IMR-90 (cell line): ENCODE data around the gene SLC15A3. TPM values are rescaled to one million over a fixed set of nuclear protein-coding genes. Genes with fewer than 3 reads are reported as not detected.

Experiments used
- ATAC-seq: fragments of 200-7000 bp; cut with Tn5 transposase; 2 replicates; pipeline ENCODE4 v1.9.1; 2020; ENCODE audit warnings: low read depth, mild to moderate bottlenecking, moderate library complexity
- BruUV-seq: library from RNA; stranded (reverse); fragments of 400-500 nt; replicated peaks from 2 replicates; lab custom pipeline; 2021; lab: Mats Ljungman, UMichigan
- CTCF ChIA-PET: fragments of 300-600 bp; formaldehyde crosslinking; extraction: SDS; loops from one replicate; lab custom pipeline; 2021; ENCODE audit warnings: antibody characterized with exemption; lab: Yijun Ruan, JAX
- POLR2A ChIA-PET: fragments of 300-600 bp; sonication (Branson Sonifier 250); formaldehyde crosslinking; loops from one replicate; lab custom pipeline; 2022; ENCODE audit warnings: antibody characterized with exemption; ENCODE audit not compliant: unreplicated experiment; lab: Charles Lee
- DNase-seq: peaks from one replicate; pipeline ENCODE4 v3.0.0; 2013
- H2AFZ ChIP-seq: replicated peaks from 2 replicates; pipeline ENCODE3; 2013; ENCODE audit warnings: low read length, mild to moderate bottlenecking; ENCODE audit not compliant: poor library complexity
- H2AK5ac ChIP-seq: 2 replicates; pipeline ENCODE4 v1.6.1; 2013; ENCODE audit warnings: low read depth, low read length, inconsistent platforms
- H2AK9ac ChIP-seq: replicated peaks from 2 replicates; pipeline ENCODE3; 2013; ENCODE audit warnings: mild to moderate bottlenecking, low read depth, low read length, moderate library complexity; ENCODE audit not compliant: poor library complexity
- H2BK120ac ChIP-seq: 2 replicates; pipeline ENCODE4 v1.6.1; 2013; ENCODE audit warnings: low read depth, low read length, inconsistent platforms
- H2BK15ac ChIP-seq: 3 replicates; pipeline ENCODE4 v1.6.1; 2013; ENCODE audit warnings: low read depth, low read length, inconsistent platforms
- H2BK20ac ChIP-seq: 2 replicates; pipeline ENCODE4 v1.6.1; 2013; ENCODE audit warnings: low read depth, mild to moderate bottlenecking, inconsistent platforms, low read length, moderate library complexity
- H2BK5ac ChIP-seq: 2 replicates; pipeline ENCODE4 v1.6.1; 2013; ENCODE audit warnings: mild to moderate bottlenecking, low read depth, low read length, inconsistent platforms; ENCODE audit not compliant: poor library complexity, severe bottlenecking
- H3K14ac ChIP-seq: replicated peaks from 2 replicates; pipeline ENCODE4 v1.6.1; 2013; ENCODE audit warnings: low read depth, low read length, inconsistent platforms
- H3K18ac ChIP-seq: 2 replicates; pipeline ENCODE4 v1.6.1; 2013; ENCODE audit warnings: low read depth, low read length, control low read depth
- H3K23ac ChIP-seq: 2 replicates; pipeline ENCODE4 v1.6.1; 2013; ENCODE audit warnings: low read depth, low read length, inconsistent platforms
- H3K27ac ChIP-seq: 2 replicates; pipeline ENCODE4 v1.5.1; 2013; ENCODE audit warnings: mild to moderate bottlenecking, control low read depth, low read length; ENCODE audit not compliant: insufficient read depth
- H3K27me3 ChIP-seq: 2 replicates; pipeline ENCODE4 v1.6.1; 2013; ENCODE audit warnings: low read length; ENCODE audit not compliant: control insufficient read depth, insufficient read depth
- H3K36me3 ChIP-seq: 2 replicates; pipeline ENCODE4 v1.6.1; 2013; ENCODE audit warnings: low read length, mixed read lengths; ENCODE audit not compliant: control insufficient read depth, insufficient read depth
- H3K4ac ChIP-seq: 2 replicates; pipeline ENCODE4 v1.6.1; 2013; ENCODE audit warnings: low read depth, low read length, inconsistent platforms
- H3K4me1 ChIP-seq: 2 replicates; pipeline ENCODE4 v1.6.1; 2013; ENCODE audit warnings: low read length, mixed read lengths; ENCODE audit not compliant: control insufficient read depth, insufficient read depth
- H3K4me2 ChIP-seq: 2 replicates; pipeline ENCODE4 v1.6.1; 2013; ENCODE audit warnings: low read depth, mild to moderate bottlenecking, control low read depth, low read length, moderate library complexity
- H3K4me3 ChIP-seq: 2 replicates; pipeline ENCODE4 v1.5.1; 2013; ENCODE audit warnings: low read depth, mild to moderate bottlenecking, control low read depth, low read length, moderate library complexity; ENCODE audit not compliant: insufficient read depth
- H3K56ac ChIP-seq: 2 replicates; pipeline ENCODE4 v1.6.1; 2013; ENCODE audit warnings: low read length, inconsistent platforms; ENCODE audit not compliant: insufficient read depth; ENCODE audit errors: extremely low read depth
- H3K79me1 ChIP-seq, 2 experiments: 2 replicates each; pipeline ENCODE4 v1.6.1; 2013; ENCODE audit warnings: low read length in 2 of 2, inconsistent platforms in 1 of 2, low read depth in 1 of 2
- H3K9ac ChIP-seq: 2 replicates; pipeline ENCODE4 v1.6.1; 2013; ENCODE audit warnings: low read depth, low read length, control low read depth
- H3K9me1 ChIP-seq: 2 replicates; pipeline ENCODE4 v1.6.1; 2013; ENCODE audit warnings: low read length, inconsistent platforms; ENCODE audit not compliant: insufficient read depth
- H3K9me3 ChIP-seq: 2 replicates; pipeline ENCODE4 v1.6.1; 2013; ENCODE audit warnings: low read length; ENCODE audit not compliant: control insufficient read depth, insufficient read depth
- H4K20me1 ChIP-seq: 2 replicates; pipeline ENCODE4 v1.6.1; 2013; ENCODE audit warnings: low read length, inconsistent platforms; ENCODE audit not compliant: insufficient read depth
- H4K5ac ChIP-seq: 2 replicates; pipeline ENCODE4 v1.6.1; 2013; ENCODE audit warnings: mild to moderate bottlenecking, low read depth, low read length, control low read depth
- H4K8ac ChIP-seq, 2 experiments: 2 replicates each; pipeline ENCODE4 v1.6.1; 2013; ENCODE audit warnings: low read depth in 2 of 2, low read length in 2 of 2, control low read depth in 1 of 2, inconsistent platforms in 1 of 2
- H4K91ac ChIP-seq: 2 replicates; pipeline ENCODE4 v1.6.1; 2013; ENCODE audit warnings: low read depth, low read length, inconsistent platforms; ENCODE audit not compliant: insufficient read depth
- BHLHE40 ChIP-seq: fragments of 150-350 bp; IDR thresholded peaks from 2 replicates; pipeline ENCODE4 v1.6.1; 2016; ENCODE audit warnings: mild to moderate bottlenecking, low read depth, low read length
- CEBPB ChIP-seq: IDR thresholded peaks from 2 replicates; pipeline ENCODE4 v1.6.1; 2012; ENCODE audit warnings: low read depth, low read length, improper control_type of control experiment
- CHD1 ChIP-seq: IDR thresholded peaks from 2 replicates; pipeline ENCODE4 v1.6.1; 2012; ENCODE audit warnings: low read depth, low read length, improper control_type of control experiment
- FOS ChIP-seq: fragments of 150-350 bp; IDR thresholded peaks from 2 replicates; pipeline ENCODE4 v1.6.1; 2016; ENCODE audit warnings: low read depth, low read length
- MAFK ChIP-seq: IDR thresholded peaks from 2 replicates; pipeline ENCODE4 v1.6.1; 2012; ENCODE audit warnings: low read depth, low read length, improper control_type of control experiment
- MAZ ChIP-seq: IDR thresholded peaks from 2 replicates; pipeline ENCODE4 v1.6.1; 2012; ENCODE audit warnings: low read depth, mild to moderate bottlenecking, low read length, improper control_type of control experiment, moderate library complexity, borderline replicate concordance
- MXI1 ChIP-seq: IDR thresholded peaks from 2 replicates; pipeline ENCODE4 v1.6.1; 2012; ENCODE audit warnings: low read depth, mild to moderate bottlenecking, low read length, moderate library complexity, borderline replicate concordance
- NFE2L2 ChIP-seq: fragments of 150-350 bp; IDR thresholded peaks from 2 replicates; pipeline ENCODE4 v1.6.1; 2016; ENCODE audit warnings: low read depth, mild to moderate bottlenecking, low read length
- POLR2A ChIP-seq: IDR thresholded peaks from 2 replicates; pipeline ENCODE4 v1.6.1; 2012; ENCODE audit warnings: mild to moderate bottlenecking, low read depth, low read length
- RAD21 ChIP-seq: IDR thresholded peaks from 2 replicates; pipeline ENCODE4 v1.6.1; 2012; ENCODE audit warnings: low read length, improper control_type of control experiment
- RCOR1 ChIP-seq: IDR thresholded peaks from 2 replicates; pipeline ENCODE4 v1.6.1; 2012; ENCODE audit warnings: mild to moderate bottlenecking, low read length, improper control_type of control experiment; ENCODE audit not compliant: insufficient replicate concordance
- RFX5 ChIP-seq: IDR thresholded peaks from 2 replicates; pipeline ENCODE4 v1.8.0; 2012; ENCODE audit warnings: low read depth, mild to moderate bottlenecking, low read length, moderate library complexity
- SMC3 ChIP-seq: fragments of 150-350 bp; IDR thresholded peaks from 2 replicates; pipeline ENCODE4 v1.6.1; 2016; ENCODE audit warnings: low read depth, mild to moderate bottlenecking, antibody characterized with exemption, low read length, moderate library complexity
- USF2 ChIP-seq: fragments of 150-350 bp; IDR thresholded peaks from 2 replicates; pipeline ENCODE4 v1.6.1; 2017; ENCODE audit warnings: mild to moderate bottlenecking, antibody characterized with exemption, low read length, low read depth
- WGBS, 2 experiments: methylation state at CpG; one replicate each; pipeline versions ENCODE4 v1.1.5 to v1.1.7; 2013; ENCODE audit warnings: missing lambda C conversion rate in 2 of 2; ENCODE audit not compliant: insufficient read length in 1 of 2; ENCODE audit errors: extremely low coverage in 2 of 2; 5-methylcytosine and 5-hydroxymethylcytosine counted together
- dilution Hi-C: fragments of 300-500 bp; cut with HindIII; formaldehyde crosslinking; loops from one replicate; pipeline ENCODE4 v1.14.3; 2018; ENCODE audit warnings: low sequenced_read_pairs; ENCODE audit not compliant: unreplicated experiment
- in situ Hi-C: fragments of 300-500 bp; cut with MboI; formaldehyde crosslinking; loops from 3 replicates; pipeline ENCODE4 v1.14.3; 2019; ENCODE audit warnings: low sequenced_read_pairs, inconsistent platforms, mixed read lengths
- intact Hi-C: fragments of 100-400 bp; cut with micrococcal nuclease; formaldehyde crosslinking; loops from 2 replicates; pipeline ENCODE4 v1.10.0; 2022
- polyA plus RNA-seq, 3 experiments: library from polyadenylated mRNA; depleted of rRNA; stranded (reverse); fragments of >200 nt; gene quantifications; 2 replicates each; pipeline ENCODE4 v1.2.3, GENCODE V29; 2012; ENCODE audit warnings: low replicate concordance in 1 of 3
- total RNA-seq: library from RNA; depleted of rRNA; stranded (reverse); fragments of >200 nt; gene quantifications from 2 replicates; pipeline ENCODE4 v1.2.3, GENCODE V29; 2012
- TF ChIP-seq, protein P1 (sequence below): fragments of 150-350 bp; IDR thresholded peaks from 2 replicates; pipeline ENCODE4 v1.6.1; 2016; ENCODE audit warnings: low read depth, mild to moderate bottlenecking, low read length, moderate library complexity, borderline replicate concordance
- TF ChIP-seq, protein P2 (sequence below): conservative IDR thresholded peaks from 2 replicates; pipeline ENCODE4 v1.5.1; 2012; ENCODE audit warnings: mild to moderate bottlenecking, low read depth, low read length, improper control_type of control experiment

SLC15A3 gene
- total and polyA plus RNA-seq, 2 of the 4 experiments (the other 2 are of a cell fraction): 3.2 to 4.4 TPM

DNA sequence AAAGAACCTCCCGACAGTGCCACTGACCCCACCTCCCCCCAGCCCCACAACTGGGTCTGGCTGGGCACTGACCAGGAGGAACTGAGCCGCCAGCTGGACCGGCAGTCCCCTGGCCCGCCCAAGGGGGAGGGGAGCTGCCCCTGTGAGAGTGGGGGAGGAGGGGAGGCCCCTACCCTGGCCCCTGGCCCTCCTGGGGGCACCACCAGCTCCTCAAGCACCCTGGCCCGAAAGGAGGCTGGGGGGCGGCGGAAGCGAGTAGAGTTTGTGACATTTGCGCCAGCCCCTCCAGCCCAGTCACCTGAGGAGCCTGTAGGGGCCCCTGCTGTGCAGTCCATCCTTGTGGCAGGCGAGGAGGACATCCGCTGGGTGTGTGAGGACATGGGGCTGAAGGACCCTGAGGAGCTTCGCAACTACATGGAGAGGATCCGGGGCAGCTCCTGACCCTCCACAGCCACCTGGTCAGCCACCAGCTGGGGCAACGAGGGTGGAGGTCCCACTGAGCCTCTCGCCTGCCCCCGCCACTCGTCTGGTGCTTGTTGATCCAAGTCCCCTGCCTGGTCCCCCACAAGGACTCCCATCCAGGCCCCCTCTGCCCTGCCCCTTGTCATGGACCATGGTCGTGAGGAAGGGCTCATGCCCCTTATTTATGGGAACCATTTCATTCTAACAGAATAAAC is 15.4 kb downstream of the SLC15A3 start:
- CTCF ChIA-PET: no interaction called here
- no peak for DNase-seq
- Histone ChIP-seq H2BK20ac (no peak overlapping the region), H3K9me1 (no peaks in the 10 kb centered on the region), H4K5ac (no peak overlapping the region), H4K20me1 (no peaks in the 10 kb centered on the region), H2AK5ac (no peak overlapping the region), H4K8ac (no peak overlapping the region), H2AK9ac (peak overlapping the region; percentile 62), H2BK120ac (no peak overlapping the region), H4K91ac (no peak overlapping the region), H3K36me3 (peaks cover 39% of the 10 kb centered on the region), H3K18ac (no peak overlapping the region), H3K56ac (no peak overlapping the region), H3K27ac (no peak overlapping the region), H3K9me3 (no peaks in the 10 kb centered on the region), H3K4me2 (no peak overlapping the region), H3K27me3 (no peaks in the 10 kb centered on the region), H3K4me1 (no peaks in the 10 kb centered on the region; the same call in 1 of the 2 replicates), H3K9ac (no peak overlapping the region), H3K79me1 (no peaks in the 10 kb centered on the region), H3K4me3 (no peak overlapping the region), H2BK15ac (no peak overlapping the region), H3K14ac (no peak overlapping the region), H2AFZ (no peak overlapping the region), H3K4ac (no peak overlapping the region), H3K23ac (no peak overlapping the region), H2BK5ac (no peak overlapping the region)
- 93% methylated on average over 3 of the region's 18 CpGs; no CpG with 5 or more reads in 1 of the 2 experiments for WGBS, 2 experiments
- dilution Hi-C loops: no loop called here
- TF ChIP-seq USF2: no peak
- TF ChIP-seq SMC3: no peak
- no peak for TF ChIP-seq MAZ
- no peak for TF ChIP-seq RFX5
- TF ChIP-seq, protein P1, sequence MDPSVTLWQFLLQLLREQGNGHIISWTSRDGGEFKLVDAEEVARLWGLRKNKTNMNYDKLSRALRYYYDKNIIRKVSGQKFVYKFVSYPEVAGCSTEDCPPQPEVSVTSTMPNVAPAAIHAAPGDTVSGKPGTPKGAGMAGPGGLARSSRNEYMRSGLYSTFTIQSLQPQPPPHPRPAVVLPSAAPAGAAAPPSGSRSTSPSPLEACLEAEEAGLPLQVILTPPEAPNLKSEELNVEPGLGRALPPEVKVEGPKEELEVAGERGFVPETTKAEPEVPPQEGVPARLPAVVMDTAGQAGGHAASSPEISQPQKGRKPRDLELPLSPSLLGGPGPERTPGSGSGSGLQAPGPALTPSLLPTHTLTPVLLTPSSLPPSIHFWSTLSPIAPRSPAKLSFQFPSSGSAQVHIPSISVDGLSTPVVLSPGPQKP: no peak
- TF ChIP-seq RAD21: no peak
- no peak for TF ChIP-seq POLR2A
- no peak for TF ChIP-seq CEBPB
- TF ChIP-seq, protein P2, sequence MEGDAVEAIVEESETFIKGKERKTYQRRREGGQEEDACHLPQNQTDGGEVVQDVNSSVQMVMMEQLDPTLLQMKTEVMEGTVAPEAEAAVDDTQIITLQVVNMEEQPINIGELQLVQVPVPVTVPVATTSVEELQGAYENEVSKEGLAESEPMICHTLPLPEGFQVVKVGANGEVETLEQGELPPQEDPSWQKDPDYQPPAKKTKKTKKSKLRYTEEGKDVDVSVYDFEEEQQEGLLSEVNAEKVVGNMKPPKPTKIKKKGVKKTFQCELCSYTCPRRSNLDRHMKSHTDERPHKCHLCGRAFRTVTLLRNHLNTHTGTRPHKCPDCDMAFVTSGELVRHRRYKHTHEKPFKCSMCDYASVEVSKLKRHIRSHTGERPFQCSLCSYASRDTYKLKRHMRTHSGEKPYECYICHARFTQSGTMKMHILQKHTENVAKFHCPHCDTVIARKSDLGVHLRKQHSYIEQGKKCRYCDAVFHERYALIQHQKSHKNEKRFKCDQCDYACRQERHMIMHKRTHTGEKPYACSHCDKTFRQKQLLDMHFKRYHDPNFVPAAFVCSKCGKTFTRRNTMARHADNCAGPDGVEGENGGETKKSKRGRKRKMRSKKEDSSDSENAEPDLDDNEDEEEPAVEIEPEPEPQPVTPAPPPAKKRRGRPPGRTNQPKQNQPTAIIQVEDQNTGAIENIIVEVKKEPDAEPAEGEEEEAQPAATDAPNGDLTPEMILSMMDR: no peak
- no peak for TF ChIP-seq MXI1
- no peak for TF ChIP-seq RCOR1
- no peak for TF ChIP-seq FOS
- TF ChIP-seq NFE2L2: no peak
- TF ChIP-seq MAFK: no peak
- no peak for TF ChIP-seq BHLHE40
- TF ChIP-seq CHD1: no peak
- intact Hi-C loops: no loop called here
- in situ Hi-C loops: no loop called here
- POLR2A ChIA-PET: no interaction called here
- no peak for ATAC-seq
- TSS peak; percentile 76 for BruUV-seq
